Activated effector memory CD4-positive, alpha-beta T cell treated with Interleukin-2 at 50 U/mL for 16 hours (primary cell): ENCODE results near the gene DGKK.
"Not testable (repeated sequence)": the region's sequence is repeated elsewhere in the genome, so short reads cannot be mapped to it uniquely, and the experiment has no call there.

Experiments used
- DNase-seq: peaks from one replicate; pipeline ENCODE4 v3.0.0-alpha.2; 2020

DGKK gene

GRCh38 chrX:50430917-50431575 is 39.6 kb downstream of the DGKK start:
- DNase-seq: no peak

- DNase-seq: no peak
These were observed 42.5 kb downstream of the DGKK start for GRCh38 chrX:50428174-50428573.

- DNase-seq: no peak
These were observed 62.6 kb downstream of the DGKK start for GRCh38 chrX:50407976-50408375.

- no peak for DNase-seq
These were observed 66.7 kb downstream of the DGKK start for GRCh38 chrX:50403903-50404302.

- no peak for DNase-seq
These were observed 67.7 kb downstream of the DGKK start for GRCh38 chrX:50402886-50403285.

GRCh38 chrX:50393902-50394301 is 76.7 kb downstream of the DGKK start:
- DNase-seq: no peak

- no peak for DNase-seq
These were observed 84.1 kb downstream of the DGKK start for GRCh38 chrX:50386520-50386919.

GRCh38 chrX:50381729-50382415 is 88.8 kb downstream of the DGKK start:
- DNase-seq: no peak

- no peak for DNase-seq
These were observed 95.0 kb downstream of the DGKK start for GRCh38 chrX:50375481-50376267.

- DNase-seq: no peak
These were observed 97.7 kb downstream of the DGKK start for GRCh38 chrX:50372966-50373365.

- DNase-seq: no peak
These were observed 126.7 kb downstream of the DGKK start for GRCh38 chrX:50343917-50344316.

GRCh38 chrX:50333308-50333707 is 137.3 kb downstream of the DGKK start:
- no peak for DNase-seq

GRCh38 chrX:50332668-50333067 is 138.0 kb downstream of the DGKK start:
- not testable (repeated sequence) for DNase-seq

- DNase-seq: no peak
These were observed 143.4 kb downstream of the DGKK start for GRCh38 chrX:50327235-50327634.
